ENCODE data around the gene CNRIP1.

The CNRIP1 gene

DNA sequence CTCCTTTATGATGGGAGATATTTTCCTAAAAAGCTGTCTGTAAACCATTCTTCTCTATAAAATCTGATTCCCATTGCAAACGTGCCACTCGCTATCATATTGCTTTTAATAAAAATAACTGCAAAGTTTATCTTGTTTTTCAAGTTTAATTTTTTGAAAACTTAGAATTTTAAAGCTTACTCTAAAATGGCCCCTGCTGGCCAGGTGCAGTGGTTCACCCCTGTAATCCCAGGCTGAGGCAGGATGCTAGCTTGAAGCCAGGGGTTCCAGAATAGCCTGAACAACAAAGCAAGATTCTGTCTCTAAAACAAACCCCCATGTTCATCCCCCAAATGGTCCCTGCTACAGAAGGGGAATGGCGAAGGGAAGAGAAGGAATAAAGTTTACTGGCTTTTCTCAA, 25.6 kb downstream of the CNRIP1 start:
- intact Hi-C loops (cut with DNase I), result loop anchor here (10.0 kb wide), 1 partner anchor 151 kb away; no protein-coding TSS in a partner anchor
- DNase-seq, result no peak

GRCh38 chr2:68293755-68294154, 26.0 kb downstream of the CNRIP1 start:
- no peak for DNase-seq
- intact Hi-C loops (cut with DNase I), result loop anchor here (10.0 kb wide), 1 partner anchor 151 kb away; no protein-coding TSS in a partner anchor

- DNase-seq, result no peak
- intact Hi-C loops (cut with DNase I), result loop anchor here (10.0 kb wide), 1 partner anchor 152 kb away; no protein-coding TSS in a partner anchor
Measured at GRCh38 chr2:68293024-68293423, 26.7 kb downstream of the CNRIP1 start.

- intact Hi-C loops (cut with DNase I), result loop anchor here (10.0 kb wide), 1 partner anchor 153 kb away; no protein-coding TSS in a partner anchor
- no peak for DNase-seq
Measured at GRCh38 chr2:68292108-68292710, 27.5 kb downstream of the CNRIP1 start.

GRCh38 chr2:68291314-68291713, 28.4 kb downstream of the CNRIP1 start:
- intact Hi-C loops (cut with DNase I), result loop anchor here (10.0 kb wide), 1 partner anchor 153 kb away; no protein-coding TSS in a partner anchor
- no peak for DNase-seq

DNA sequence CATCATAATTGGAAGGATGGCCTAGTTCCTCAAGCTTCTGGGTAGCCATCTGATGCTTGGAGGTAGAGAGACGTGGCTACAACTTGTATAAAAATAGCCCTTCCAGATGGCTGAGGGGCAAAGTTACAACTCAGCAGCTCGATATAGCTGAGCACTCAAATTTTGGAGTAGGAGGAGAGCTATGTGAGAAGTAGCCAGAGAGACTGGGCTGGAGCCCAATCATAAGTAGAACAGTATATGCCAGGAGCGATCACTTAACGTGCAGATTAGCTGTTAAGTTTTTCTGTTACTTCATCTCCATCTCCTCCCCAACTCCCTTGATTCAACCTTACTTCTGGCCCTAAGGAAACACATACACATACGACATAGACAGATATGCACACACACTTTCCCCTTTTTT, 28.8 kb downstream of the CNRIP1 start:
- intact Hi-C loops (cut with DNase I), result loop anchor here (10.0 kb wide), 1 partner anchor 154 kb away; no protein-coding TSS in a partner anchor
- peak in 1 of 10 donors; percentile 15 for DNase-seq

- intact Hi-C loops (cut with DNase I), result no loop called here
- peak in 2 of 10 donors; percentile 32 to 34 for DNase-seq
Measured at GRCh38 chr2:68287580-68288441, 31.9 kb downstream of the CNRIP1 start.

GRCh38 chr2:68284896-68285295, 34.9 kb downstream of the CNRIP1 start:
- peak in 8 of 10 donors; percentile 13 to 88 (median 42) for DNase-seq
- intact Hi-C loops (cut with DNase I), result loop anchor here (5.0 kb wide), 1 partner anchor 88 kb away; no protein-coding TSS in a partner anchor

GRCh38 chr2:68283419-68283812, 36.3 kb downstream of the CNRIP1 start:
- no peak for DNase-seq
- intact Hi-C loops (cut with DNase I), result loop anchor here (1.0 to 5.0 kb wide), 2 partner anchors 86 to 161 kb away; no protein-coding TSS in a partner anchor

DNA sequence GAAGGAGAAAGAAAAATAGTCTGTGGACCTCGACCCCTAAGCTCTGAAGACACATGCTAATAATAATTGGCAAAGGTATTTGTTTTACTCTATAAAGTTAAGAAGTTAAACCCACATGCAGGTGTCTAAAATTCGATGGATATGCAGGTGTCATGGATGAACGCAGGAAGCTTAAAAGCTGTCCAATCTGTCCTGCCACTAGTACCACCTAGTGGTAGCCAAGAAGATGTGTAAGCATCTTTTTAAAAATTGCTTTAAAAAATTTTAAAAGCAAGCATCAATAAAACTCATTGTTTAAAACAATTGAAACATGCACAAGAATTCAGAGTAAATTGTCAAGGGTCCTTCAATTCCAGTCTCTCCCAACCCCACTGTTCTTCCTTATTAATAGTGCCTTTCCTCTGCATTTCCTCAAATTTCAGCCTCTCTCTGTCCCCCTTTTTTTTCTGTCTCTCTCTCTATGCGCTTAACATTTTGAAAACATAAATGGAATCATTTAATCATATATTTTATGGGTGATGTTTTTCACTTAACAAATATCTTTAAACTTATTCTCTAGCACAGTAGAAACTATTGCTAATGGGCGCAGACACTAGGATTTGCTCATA, 36.8 kb downstream of the CNRIP1 start:
- intact Hi-C loops (cut with DNase I), result loop anchor here (1.0 to 5.0 kb wide), 2 partner anchors 86 to 161 kb away; no protein-coding TSS in a partner anchor
- DNase-seq, result no peak

GRCh38 chr2:68280796-68281195, 39.0 kb downstream of the CNRIP1 start:
- DNase-seq, result no peak
- intact Hi-C loops (cut with DNase I), result loop anchor here (5.0 kb wide), 1 partner anchor 83 kb away; no protein-coding TSS in a partner anchor

DNA sequence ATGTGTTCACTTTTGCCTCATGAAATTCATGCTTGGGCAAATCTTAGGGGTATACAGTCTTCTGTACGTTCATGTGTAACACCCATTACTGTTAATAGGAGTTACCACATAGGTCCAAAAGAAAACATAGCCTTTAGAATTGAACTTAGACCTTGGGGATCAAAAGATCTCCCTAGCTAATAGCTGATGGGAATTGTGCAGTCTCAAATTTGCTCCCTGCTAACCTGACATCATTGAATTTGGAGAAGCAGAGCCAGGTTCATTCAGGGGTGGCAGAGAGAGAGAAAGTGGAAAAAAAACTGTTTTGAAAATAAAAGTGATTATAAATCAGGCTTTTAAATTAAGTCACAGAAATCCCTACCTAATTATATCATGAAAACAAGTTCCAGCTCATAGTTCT, 39.4 kb downstream of the CNRIP1 start:
- DNase-seq, result no peak
- intact Hi-C loops (cut with DNase I), result loop anchor here (5.0 kb wide), 1 partner anchor 83 kb away; no protein-coding TSS in a partner anchor

GRCh38 chr2:68279691-68280090, 40.1 kb downstream of the CNRIP1 start:
- intact Hi-C loops (cut with DNase I), result loop anchor here (5.0 kb wide), 1 partner anchor 82 kb away; no protein-coding TSS in a partner anchor
- DNase-seq, result no peak

DNA sequence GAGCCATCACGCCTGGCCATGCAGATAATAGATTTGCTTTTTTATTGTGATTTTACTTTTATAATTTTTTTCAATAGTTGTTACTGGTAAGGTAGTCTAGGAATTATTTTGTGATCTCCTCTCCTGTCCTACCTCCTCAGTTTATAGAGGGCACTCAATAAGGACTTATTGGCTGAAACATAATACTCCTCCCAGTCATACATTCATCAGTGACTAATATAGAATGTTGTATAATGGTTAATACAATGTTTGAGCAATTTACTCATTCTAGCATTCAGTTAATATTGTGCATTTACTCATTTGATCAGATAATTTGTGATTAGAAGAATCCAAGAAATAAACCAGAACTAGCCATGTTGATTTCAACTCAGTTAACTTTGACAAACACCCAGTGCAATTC, 41.6 kb downstream of the CNRIP1 start:
- intact Hi-C loops (cut with DNase I), result no loop called here
- DNase-seq, result no peak

DNA sequence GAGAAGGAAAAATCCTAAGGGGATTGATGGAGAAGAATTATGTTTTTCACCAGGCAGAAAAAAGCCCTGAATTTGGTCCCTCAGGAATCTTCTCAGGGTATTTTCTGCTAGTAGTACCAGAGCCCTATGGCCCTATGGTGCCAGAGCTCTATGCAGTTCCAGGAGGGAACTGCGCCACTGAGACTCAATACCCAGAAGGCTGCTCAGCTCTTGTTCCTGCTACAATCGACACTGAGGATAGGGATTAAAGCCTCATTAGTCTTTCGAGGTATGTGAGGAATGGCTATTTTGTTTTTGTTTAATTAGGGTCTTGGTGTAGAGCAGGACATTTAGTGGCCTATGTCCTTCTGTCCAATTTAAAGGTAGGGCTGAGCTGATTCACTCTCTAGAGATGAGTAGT, 45.7 kb downstream of the CNRIP1 start:
- intact Hi-C loops (cut with DNase I), result no loop called here
- DNase-seq, result no peak

DNA sequence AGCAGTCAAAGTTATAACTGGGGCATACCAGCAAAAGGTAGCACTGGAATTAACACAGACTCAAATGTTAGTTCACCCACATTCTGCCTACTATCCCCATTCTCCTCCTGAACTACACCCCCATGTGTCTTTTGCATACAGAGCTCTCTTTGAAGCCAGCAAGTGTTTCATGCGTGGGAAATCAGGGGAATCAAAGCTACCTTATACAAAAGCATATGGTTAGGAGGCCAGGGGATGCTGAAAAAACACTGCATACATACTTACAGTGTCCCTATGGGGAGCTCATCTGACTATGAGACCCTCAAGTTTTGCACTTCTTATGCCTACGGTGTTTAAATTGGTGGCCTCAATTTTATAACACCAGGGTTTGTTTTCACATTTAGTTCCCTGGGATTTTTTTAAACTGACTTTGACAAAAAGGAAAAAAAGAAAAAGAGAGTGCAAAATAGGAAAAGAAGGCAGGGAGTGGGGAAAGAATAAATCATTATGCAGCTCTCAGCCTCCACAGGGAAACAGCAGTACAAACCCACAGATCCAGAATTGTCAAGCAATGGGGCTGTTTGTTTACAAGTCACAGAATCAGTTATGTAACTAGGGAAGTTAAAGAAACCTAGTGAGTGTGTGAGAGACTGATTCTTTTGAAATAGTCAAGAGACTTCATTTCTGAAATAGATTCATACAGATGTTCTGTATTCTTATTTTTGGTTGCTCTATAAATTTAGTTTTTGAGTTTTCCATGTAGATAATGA, 47.3 kb downstream of the CNRIP1 start:
- DNase-seq, result no peak
- intact Hi-C loops (cut with DNase I), result no loop called here

GRCh38 chr2:68266655-68267054, 53.1 kb downstream of the CNRIP1 start:
- no peak for DNase-seq
- intact Hi-C loops (cut with DNase I), result no loop called here

DNA sequence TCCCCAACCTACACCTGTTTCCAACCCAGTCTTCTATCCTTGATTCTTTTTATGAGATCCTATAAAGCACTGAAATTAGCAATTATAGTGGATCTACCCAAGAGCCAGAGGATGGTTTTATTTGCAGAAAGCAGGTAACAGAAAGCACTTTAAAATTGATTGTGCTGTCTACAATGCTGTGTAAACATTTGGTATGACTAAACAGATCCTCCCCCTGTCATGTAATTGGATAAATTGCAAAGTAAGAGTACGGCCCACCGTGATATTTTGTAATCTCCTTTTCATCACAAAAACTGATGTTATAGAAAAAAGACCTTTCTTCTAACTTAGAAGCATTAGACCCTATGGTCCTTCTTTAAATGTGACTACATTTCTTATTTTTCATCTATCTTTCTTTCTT, 56.1 kb downstream of the CNRIP1 start:
- intact Hi-C loops (cut with DNase I), result no loop called here
- DNase-seq, result no peak

- intact Hi-C loops (cut with DNase I), result loop anchor here (10.0 kb wide), 1 partner anchor 194 kb away; the partner anchor contains the start of gene C1D
- no peak for DNase-seq
Measured at GRCh38 chr2:68258851-68259250, 60.9 kb downstream of the CNRIP1 start.

DNA sequence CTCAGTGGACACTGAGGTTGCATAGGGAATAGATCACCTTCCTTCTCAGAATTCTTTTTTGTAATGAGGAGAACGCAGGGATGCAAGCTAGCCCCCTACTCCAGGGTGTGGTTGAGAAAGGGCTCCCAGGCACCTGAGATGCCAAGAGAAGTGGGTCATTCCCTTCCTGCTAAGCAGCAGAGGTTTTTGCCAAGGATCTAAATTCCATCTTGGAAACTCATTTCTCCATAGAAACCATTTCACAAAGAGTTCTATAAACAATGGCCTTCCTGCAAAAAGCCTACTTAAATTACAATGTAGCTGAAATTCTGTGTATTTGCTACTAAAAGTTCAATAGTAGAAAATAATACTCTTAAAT, 63.7 kb downstream of the CNRIP1 start:
- intact Hi-C loops (cut with DNase I), result loop anchor here (10.0 kb wide), 1 partner anchor 191 kb away; the partner anchor contains the start of gene C1D
- DNase-seq, result no peak
